Effector memory CD4-positive, alpha-beta T cell (primary cell): Measurements from ENCODE around the gene DNM3.

Experiments used
- DNase-seq, 3 donors: peaks; one replicate each; pipeline ENCODE4 v3.0.0-alpha.2; 2020
- H3K27ac ChIP-seq: 2 replicates; pipeline ENCODE4 v1.7.0; 2013; ENCODE audit warnings: mild to moderate bottlenecking, low read length, moderate library complexity; ENCODE audit not compliant: insufficient read depth, poor library complexity, severe bottlenecking
- H3K27me3 ChIP-seq: replicated peaks from 2 replicates; pipeline ENCODE4 v1.7.0; 2013; ENCODE audit warnings: mild to moderate bottlenecking, low read length; ENCODE audit not compliant: insufficient read depth, control insufficient read depth, poor library complexity, severe bottlenecking
- H3K36me3 ChIP-seq: 2 replicates; pipeline ENCODE4 v1.7.0; 2013; ENCODE audit warnings: mild to moderate bottlenecking, low read length, moderate library complexity; ENCODE audit not compliant: control insufficient read depth, insufficient read depth
- H3K4me1 ChIP-seq: 2 replicates; pipeline ENCODE4 v1.7.0; 2013; ENCODE audit warnings: low read length, mild to moderate bottlenecking; ENCODE audit not compliant: control insufficient read depth, insufficient read depth, poor library complexity, severe bottlenecking
- H3K4me3 ChIP-seq: 2 replicates; pipeline ENCODE4 v1.7.0; 2013; ENCODE audit warnings: low read length, low read depth, mild to moderate bottlenecking; ENCODE audit not compliant: insufficient read depth, poor library complexity, severe bottlenecking
- H3K9me3 ChIP-seq: 2 replicates; pipeline ENCODE4 v1.7.0; 2013; ENCODE audit warnings: mild to moderate bottlenecking, low read length, moderate library complexity; ENCODE audit not compliant: control insufficient read depth

The DNM3 gene

GRCh38 chr1:172090511-172090817 is 249.2 kb downstream of the DNM3 start:
- Histone ChIP-seq H3K4me1 (no peaks in the 10 kb centered on the region), H3K27me3 (no peaks in the 10 kb centered on the region), H3K9me3 (no peaks in the 10 kb centered on the region), H3K27ac (no peak overlapping the region), H3K36me3 (no peaks in the 10 kb centered on the region), H3K4me3 (no peak overlapping the region)
- DNase-seq: no peak

GRCh38 chr1:172095846-172096245 is 254.5 kb downstream of the DNM3 start:
- no peak overlapping the region for H3K4me3 ChIP-seq
- no peak for DNase-seq
- no peaks in the 10 kb centered on the region for H3K36me3 ChIP-seq
- no peaks in the 10 kb centered on the region for H3K4me1 ChIP-seq
- no peaks in the 10 kb centered on the region for H3K9me3 ChIP-seq
- no peak overlapping the region for H3K27ac ChIP-seq
- no peaks in the 10 kb centered on the region for H3K27me3 ChIP-seq

- Histone ChIP-seq H3K4me3 (no peak overlapping the region), H3K27ac (no peak overlapping the region), H3K27me3 (no peaks in the 10 kb centered on the region), H3K4me1 (no peaks in the 10 kb centered on the region), H3K36me3 (no peaks in the 10 kb centered on the region), H3K9me3 (no peaks in the 10 kb centered on the region)
- no peak for DNase-seq
Measured at GRCh38 chr1:172105230-172105629, 263.9 kb downstream of the DNM3 start.

GRCh38 chr1:172107316-172107975 is 266.1 kb downstream of the DNM3 start:
- no peak overlapping the region for H3K4me3 ChIP-seq
- no peaks in the 10 kb centered on the region for H3K36me3 ChIP-seq
- no peak overlapping the region for H3K27ac ChIP-seq
- H3K9me3 ChIP-seq: no peaks in the 10 kb centered on the region
- no peaks in the 10 kb centered on the region for H3K27me3 ChIP-seq
- H3K4me1 ChIP-seq: no peaks in the 10 kb centered on the region
- DNase-seq: no peak

- H3K4me1 ChIP-seq: no peaks in the 10 kb centered on the region
- H3K9me3 ChIP-seq: no peaks in the 10 kb centered on the region
- no peaks in the 10 kb centered on the region for H3K27me3 ChIP-seq
- no peak overlapping the region for H3K4me3 ChIP-seq
- H3K36me3 ChIP-seq: no peaks in the 10 kb centered on the region
- DNase-seq: no peak
- no peak overlapping the region for H3K27ac ChIP-seq
Measured at GRCh38 chr1:172108161-172108893, 267.0 kb downstream of the DNM3 start.

- no peaks in the 10 kb centered on the region for H3K36me3 ChIP-seq
- no peak overlapping the region for H3K4me3 ChIP-seq
- H3K9me3 ChIP-seq: no peaks in the 10 kb centered on the region
- no peak overlapping the region for H3K27ac ChIP-seq
- no peaks in the 10 kb centered on the region for H3K27me3 ChIP-seq
- DNase-seq: no peak
- no peaks in the 10 kb centered on the region for H3K4me1 ChIP-seq
Measured at GRCh38 chr1:172109359-172109758, 268.1 kb downstream of the DNM3 start.

GRCh38 chr1:172112576-172112975 is 271.3 kb downstream of the DNM3 start:
- no peak overlapping the region for H3K27ac ChIP-seq
- no peaks in the 10 kb centered on the region for H3K9me3 ChIP-seq
- no peak overlapping the region for H3K4me3 ChIP-seq
- no peak for DNase-seq
- no peaks in the 10 kb centered on the region for H3K36me3 ChIP-seq
- no peaks in the 10 kb centered on the region for H3K27me3 ChIP-seq
- H3K4me1 ChIP-seq: peaks cover 4% of the 10 kb centered on the region

- Histone ChIP-seq H3K4me3 (no peak overlapping the region), H3K4me1 (peaks cover 9% of the 10 kb centered on the region), H3K27me3 (no peaks in the 10 kb centered on the region), H3K9me3 (no peaks in the 10 kb centered on the region), H3K36me3 (no peaks in the 10 kb centered on the region), H3K27ac (no peak overlapping the region)
- DNase-seq: peak in 1 of 3 donors; percentile 16
Measured at GRCh38 chr1:172117800-172118199, 276.5 kb downstream of the DNM3 start.

GRCh38 chr1:172118618-172119017 is 277.3 kb downstream of the DNM3 start:
- H3K27me3 ChIP-seq: no peaks in the 10 kb centered on the region
- H3K27ac ChIP-seq: no peak overlapping the region
- DNase-seq: no peak
- no peaks in the 10 kb centered on the region for H3K36me3 ChIP-seq
- H3K4me3 ChIP-seq: no peak overlapping the region
- no peaks in the 10 kb centered on the region for H3K9me3 ChIP-seq
- H3K4me1 ChIP-seq: peaks cover 9% of the 10 kb centered on the region

- Histone ChIP-seq H3K27me3 (no peaks in the 10 kb centered on the region), H3K4me3 (no peak overlapping the region), H3K9me3 (no peaks in the 10 kb centered on the region), H3K27ac (no peak overlapping the region), H3K4me1 (peaks cover 9% of the 10 kb centered on the region), H3K36me3 (no peaks in the 10 kb centered on the region)
- no peak for DNase-seq
Measured at GRCh38 chr1:172119184-172119583, 277.9 kb downstream of the DNM3 start.
